ENCODE data around the gene DTNB.
"Not testable (repeated sequence)": the region's sequence is repeated elsewhere in the genome, so short reads cannot be mapped to it uniquely, and the experiment has no call there.

The DTNB gene

GRCh38 chr2:25673300-25674076 is at the start of gene DTNB:
Gene DTNB, minus strand, starts transcription at chr2:25673577. Its CDS starts 20,917 bp downstream, at chr2:25652660.
- DNase-seq (ENCODE audit: low read depth in 2 of 2) = peak; percentile 59 to 62

GRCh38 chr2:25722224-25722623 is 48.8 kb upstream of the DTNB start:
- DNase-seq (ENCODE audit: low read depth in 2 of 2) = no peak

- DNase-seq (ENCODE audit: low read depth in 2 of 2) = no peak
Measured at GRCh38 chr2:25720575-25720974, 47.2 kb upstream of the DTNB start.

- no peak for DNase-seq (ENCODE audit: low read depth in 2 of 2)
Measured at GRCh38 chr2:25714740-25715139, 41.4 kb upstream of the DTNB start.

GRCh38 chr2:25712455-25712854 is 39.1 kb upstream of the DTNB start:
- no peak for DNase-seq (ENCODE audit: low read depth in 2 of 2)

- DNase-seq (ENCODE audit: low read depth in 2 of 2) = no peak
Measured at GRCh38 chr2:25711675-25712354, 38.4 kb upstream of the DTNB start.

- no peak for DNase-seq (ENCODE audit: low read depth in 2 of 2)
Measured at GRCh38 chr2:25710750-25711149, 37.4 kb upstream of the DTNB start.

GRCh38 chr2:25709349-25709748 is 36.0 kb upstream of the DTNB start:
- DNase-seq (ENCODE audit: low read depth in 2 of 2) = no peak

- DNase-seq (ENCODE audit: low read depth in 2 of 2) = no peak
Measured at GRCh38 chr2:25707927-25708590, 34.7 kb upstream of the DTNB start.

GRCh38 chr2:25705575-25705974 is 32.2 kb upstream of the DTNB start:
- not testable (repeated sequence) for DNase-seq (ENCODE audit: low read depth in 2 of 2)

GRCh38 chr2:25701801-25702200 is 28.4 kb upstream of the DTNB start:
- no peak for DNase-seq (ENCODE audit: low read depth in 2 of 2)

- no peak for DNase-seq (ENCODE audit: low read depth in 2 of 2)
Measured at GRCh38 chr2:25700221-25700660, 26.9 kb upstream of the DTNB start.

GRCh38 chr2:25699216-25699615 is 25.8 kb upstream of the DTNB start:
- DNase-seq (ENCODE audit: low read depth in 2 of 2) = no peak

GRCh38 chr2:25698752-25699151 is 25.4 kb upstream of the DTNB start:
- no peak for DNase-seq (ENCODE audit: low read depth in 2 of 2)

GRCh38 chr2:25697559-25698341 is 24.4 kb upstream of the DTNB start:
- no peak for DNase-seq (ENCODE audit: low read depth in 2 of 2)

- no peak for DNase-seq (ENCODE audit: low read depth in 2 of 2)
Measured at GRCh38 chr2:25692737-25693445, 19.5 kb upstream of the DTNB start.

- no peak for DNase-seq (ENCODE audit: low read depth in 2 of 2)
Measured at GRCh38 chr2:25692143-25692542, 18.8 kb upstream of the DTNB start.

GRCh38 chr2:25690058-25690457 is 16.7 kb upstream of the DTNB start:
- DNase-seq (ENCODE audit: low read depth in 2 of 2) = no peak

GRCh38 chr2:25688236-25688635 is 14.9 kb upstream of the DTNB start:
- no peak for DNase-seq (ENCODE audit: low read depth in 2 of 2)

GRCh38 chr2:25685741-25686140 is 12.4 kb upstream of the DTNB start:
- no peak for DNase-seq (ENCODE audit: low read depth in 2 of 2)

Measured in activated CD4-positive, alpha-beta T cell treated with anti-CD3 and anti-CD28 coated beads for 24 hours (primary cell).